Measurements from ENCODE around the gene GRIA2. TPM values are rescaled to one million over a fixed set of nuclear protein-coding genes. Genes with fewer than 3 reads are reported as not detected.

Gene GRIA2
- total RNA-seq, 5 donors from 2014 or later (not counting 1 experiment from before 2014, with no cell fraction given), result not detected

DNA sequence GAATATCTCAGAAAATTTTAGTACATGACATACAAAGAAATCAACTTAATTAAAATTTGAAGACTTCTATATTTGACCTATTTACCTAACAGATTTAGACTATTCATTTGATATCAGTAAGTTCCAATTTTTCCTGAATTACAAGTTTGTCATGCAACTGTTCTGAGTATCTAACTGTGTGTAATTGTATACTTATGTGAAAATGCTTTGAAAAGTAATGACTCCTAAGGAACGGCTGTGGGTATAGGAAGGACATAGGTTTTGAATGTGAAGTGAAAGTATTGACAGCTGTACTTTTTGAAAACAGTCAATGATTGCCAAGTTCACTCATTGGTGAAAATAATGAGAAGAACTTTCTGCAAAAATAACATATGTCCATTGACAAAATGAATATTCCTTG is 2.9 kb downstream of the GRIA2 start:
- ChIA-PET POLR2A (no interaction called here), CTCF (no interaction called here)
- Mint-ChIP-seq H3K4me1 (peaks cover 0 to 1% (median 0%) of the 10 kb centered on the region in 3 donors), H3K9me3 (peaks cover 4 to 7% (median 6%) of the 10 kb centered on the region in 3 donors), H3K27me3 (peaks cover 26 to 32% of the 10 kb centered on the region in 2 donors), H3K36me3 (peaks cover 3% of the 10 kb centered on the region), H3K4me3 (no peak overlapping the region), H3K27ac (no peak overlapping the region)
- Histone ChIP-seq H3K4me3 (ENCODE audit: control insufficient read depth in 1 of 2, extremely low read depth in 1 of 2, low read length in 1 of 2) (no peak overlapping the region), H3K4me1 (ENCODE audit: control insufficient read depth in 1 of 2, extremely low read depth in 1 of 2, insufficient read depth in 2 of 2, low read length in 2 of 2) (no peaks in the 10 kb centered on the region), H3K36me3 (ENCODE audit: control insufficient read depth in 2 of 2, extremely low read depth in 1 of 2, insufficient read depth in 1 of 2, low read length in 1 of 2) (no peaks in the 10 kb centered on the region), H3K9me3 (no peaks in the 10 kb centered on the region), H3K27me3 (replicated peaks in 1 of 2; ENCODE audit: control insufficient read depth in 2 of 2, extremely low read depth in 1 of 2, insufficient read depth in 2 of 2, low read length in 1 of 2) (peaks cover 12 to 21% of the 10 kb centered on the region in 2 experiments), H3K27ac (ENCODE audit: low read length) (no peak overlapping the region)
- no CpG with 5 or more reads among the region's 1 CpG for WGBS (ENCODE audit: insufficient coverage)
- DNase-seq (no peak), ATAC-seq (replicated peaks in 1 of 4) (no peak)

DNA sequence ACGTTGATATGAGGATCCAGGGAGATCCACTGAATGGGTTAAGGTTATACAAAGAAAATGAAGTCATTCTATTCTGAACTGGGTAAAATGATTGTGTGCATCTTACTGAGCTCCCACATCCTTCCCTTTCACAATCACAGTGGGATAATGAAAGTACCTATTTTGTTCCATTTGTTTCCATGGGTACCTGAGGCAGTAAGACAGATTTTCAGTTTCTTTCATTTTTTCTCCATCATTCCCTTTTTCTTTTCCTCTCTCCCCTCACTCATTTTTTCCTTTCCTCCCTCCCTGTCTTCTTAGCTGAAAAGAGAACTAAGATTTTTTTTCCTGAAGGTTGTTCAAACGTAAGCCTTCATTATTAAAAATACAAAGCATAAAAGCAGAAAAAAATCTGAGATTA is 4.6 kb downstream of the GRIA2 start:
- no peaks in the 10 kb centered on the region for H3K9me3 ChIP-seq
- no CpG with 5 or more reads among the region's 2 CpGs for WGBS (ENCODE audit: insufficient coverage)
- no peak for DNase-seq
- H3K36me3 ChIP-seq (ENCODE audit: control insufficient read depth in 2 of 2, extremely low read depth in 1 of 2, insufficient read depth in 1 of 2, low read length in 1 of 2), result no peaks in the 10 kb centered on the region
- Mint-ChIP-seq H3K9me3 (peaks cover 4% of the 10 kb centered on the region in 3 donors), H3K27me3 (peaks cover 18 to 23% of the 10 kb centered on the region in 2 donors), H3K4me3 (no peak overlapping the region), H3K4me1 (peaks cover 0 to 1% (median 0%) of the 10 kb centered on the region in 3 donors), H3K36me3 (peaks cover 3% of the 10 kb centered on the region), H3K27ac (no peak overlapping the region)
- H3K4me3 ChIP-seq (ENCODE audit: control insufficient read depth in 1 of 2, extremely low read depth in 1 of 2, low read length in 1 of 2), result no peak overlapping the region
- H3K27ac ChIP-seq (ENCODE audit: low read length), result no peak overlapping the region
- ATAC-seq (replicated peaks in 1 of 4), result no peak
- peaks cover 7 to 21% of the 10 kb centered on the region in 2 experiments for H3K27me3 ChIP-seq (replicated peaks in 1 of 2; ENCODE audit: control insufficient read depth in 2 of 2, extremely low read depth in 1 of 2, insufficient read depth in 2 of 2, low read length in 1 of 2)
- ChIA-PET CTCF (no interaction called here), POLR2A (interaction anchor here in 1 of 2 donors (0.7 kb wide), 1 partner anchor 70 kb away, joined by 3 read pairs; no protein-coding TSS in a partner anchor)
- no peaks in the 10 kb centered on the region for H3K4me1 ChIP-seq (ENCODE audit: control insufficient read depth in 1 of 2, extremely low read depth in 1 of 2, insufficient read depth in 2 of 2, low read length in 2 of 2)

DNA sequence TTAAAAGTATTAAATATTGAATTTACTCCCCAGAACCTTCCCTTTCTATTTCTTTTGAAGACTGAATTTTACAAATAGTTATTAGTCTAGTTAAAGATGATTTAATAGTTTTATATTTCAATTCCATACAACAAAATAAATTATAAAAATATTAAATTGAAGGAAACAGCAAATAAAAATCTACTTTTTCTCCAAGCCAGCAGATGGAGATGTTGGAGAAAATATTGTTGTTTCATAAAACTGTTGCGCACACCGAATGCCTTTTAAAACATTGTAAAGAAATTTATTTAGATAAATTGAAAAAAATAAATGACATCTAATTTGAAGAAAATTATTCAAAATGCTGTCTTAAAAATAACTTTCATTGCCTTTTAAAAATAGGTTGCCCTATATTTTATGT is 5.5 kb downstream of the GRIA2 start:
- H3K9me3 ChIP-seq, result no peaks in the 10 kb centered on the region
- Mint-ChIP-seq H3K4me3 (no peak overlapping the region), H3K36me3 (peaks cover 3% of the 10 kb centered on the region), H3K4me1 (peaks cover 0 to 1% (median 0%) of the 10 kb centered on the region in 3 donors), H3K9me3 (peaks cover 2 to 8% (median 4%) of the 10 kb centered on the region in 3 donors), H3K27ac (no peak overlapping the region), H3K27me3 (peaks cover 15 to 17% of the 10 kb centered on the region in 2 donors)
- CTCF ChIA-PET, result no interaction called here
- H3K27ac ChIP-seq (ENCODE audit: low read length), result no peak overlapping the region
- peaks cover 6 to 18% of the 10 kb centered on the region in 2 experiments for H3K27me3 ChIP-seq (replicated peaks in 1 of 2; ENCODE audit: control insufficient read depth in 2 of 2, extremely low read depth in 1 of 2, insufficient read depth in 2 of 2, low read length in 1 of 2)
- no peak overlapping the region for H3K4me3 ChIP-seq (ENCODE audit: control insufficient read depth in 1 of 2, extremely low read depth in 1 of 2, low read length in 1 of 2)
- WGBS (ENCODE audit: insufficient coverage), result no CpG with 5 or more reads among the region's 2 CpGs
- POLR2A ChIA-PET, result no interaction called here
- H3K36me3 ChIP-seq (ENCODE audit: control insufficient read depth in 2 of 2, extremely low read depth in 1 of 2, insufficient read depth in 1 of 2, low read length in 1 of 2), result no peaks in the 10 kb centered on the region
- H3K4me1 ChIP-seq (ENCODE audit: control insufficient read depth in 1 of 2, extremely low read depth in 1 of 2, insufficient read depth in 2 of 2, low read length in 2 of 2), result no peaks in the 10 kb centered on the region
- no peak for ATAC-seq (replicated peaks in 1 of 4)
- DNase-seq, result no peak

DNA sequence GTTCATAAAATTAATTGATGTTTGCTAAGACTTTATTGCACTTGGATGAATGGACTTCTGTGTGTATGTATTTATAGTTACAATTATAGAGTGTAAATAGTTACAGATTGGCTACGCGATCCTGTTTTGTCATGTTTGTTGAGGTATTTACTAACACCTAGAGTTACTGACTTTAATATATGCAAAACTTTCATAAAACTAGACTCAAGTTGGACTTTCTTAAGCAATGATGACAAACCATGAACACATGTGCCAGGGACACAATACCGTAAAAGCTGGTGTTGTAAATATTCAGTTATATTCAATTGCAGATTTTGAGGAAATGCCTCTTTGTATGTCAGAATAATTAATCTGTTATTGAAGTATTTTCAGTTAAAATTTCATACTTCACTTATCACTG is 6.1 kb downstream of the GRIA2 start:
- Mint-ChIP-seq H3K4me1 (peaks cover 0 to 1% (median 0%) of the 10 kb centered on the region in 3 donors), H3K36me3 (peaks cover 2% of the 10 kb centered on the region), H3K4me3 (no peak overlapping the region), H3K27me3 (peaks cover 11 to 12% of the 10 kb centered on the region in 2 donors), H3K27ac (no peak overlapping the region), H3K9me3 (peaks cover 2 to 7% (median 3%) of the 10 kb centered on the region in 3 donors)
- Histone ChIP-seq H3K36me3 (ENCODE audit: control insufficient read depth in 2 of 2, extremely low read depth in 1 of 2, insufficient read depth in 1 of 2, low read length in 1 of 2) (no peaks in the 10 kb centered on the region), H3K9me3 (no peaks in the 10 kb centered on the region), H3K4me1 (ENCODE audit: control insufficient read depth in 1 of 2, extremely low read depth in 1 of 2, insufficient read depth in 2 of 2, low read length in 2 of 2) (no peaks in the 10 kb centered on the region), H3K4me3 (ENCODE audit: control insufficient read depth in 1 of 2, extremely low read depth in 1 of 2, low read length in 1 of 2) (no peak overlapping the region), H3K27ac (ENCODE audit: low read length) (no peak overlapping the region), H3K27me3 (replicated peaks in 1 of 2; ENCODE audit: control insufficient read depth in 2 of 2, extremely low read depth in 1 of 2, insufficient read depth in 2 of 2, low read length in 1 of 2) (peaks cover 1 to 14% of the 10 kb centered on the region in 2 experiments)
- DNase-seq (no peak), ATAC-seq (replicated peaks in 1 of 4) (no peak)
- POLR2A ChIA-PET, result no interaction called here
- WGBS (ENCODE audit: insufficient coverage), result no CpG with 5 or more reads among the region's 3 CpGs
- CTCF ChIA-PET, result no interaction called here

DNA sequence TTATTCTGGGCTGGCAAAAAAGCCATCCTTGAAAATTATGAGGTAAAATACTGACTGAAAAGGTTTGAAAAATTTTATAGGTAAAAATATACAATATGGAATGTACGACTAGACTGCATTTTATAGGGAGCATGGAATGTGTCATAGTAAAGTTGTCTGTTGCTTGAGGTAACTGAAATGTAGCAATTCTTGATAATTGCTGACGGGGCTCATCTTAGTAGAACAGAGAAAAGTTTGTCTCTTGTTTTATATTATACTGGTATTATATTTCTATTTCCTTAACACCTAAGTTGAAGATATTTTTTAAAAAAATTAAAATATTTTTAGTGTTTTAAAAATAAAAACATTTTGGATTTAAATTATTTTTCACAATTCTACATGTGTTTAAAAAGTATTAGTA is 11.0 kb downstream of the GRIA2 start:
- DNase-seq (no peak), ATAC-seq (replicated peaks in 1 of 4) (no peak)
- no CpG with 5 or more reads among the region's 2 CpGs for WGBS (ENCODE audit: insufficient coverage)
- Histone ChIP-seq H3K27me3 (replicated peaks in 1 of 2; ENCODE audit: control insufficient read depth in 2 of 2, extremely low read depth in 1 of 2, insufficient read depth in 2 of 2, low read length in 1 of 2) (no peaks in the 10 kb centered on the region), H3K4me3 (ENCODE audit: control insufficient read depth in 1 of 2, extremely low read depth in 1 of 2, low read length in 1 of 2) (no peak overlapping the region), H3K27ac (ENCODE audit: low read length) (no peak overlapping the region), H3K36me3 (ENCODE audit: control insufficient read depth in 2 of 2, extremely low read depth in 1 of 2, insufficient read depth in 1 of 2, low read length in 1 of 2) (no peaks in the 10 kb centered on the region), H3K9me3 (no peaks in the 10 kb centered on the region), H3K4me1 (ENCODE audit: control insufficient read depth in 1 of 2, extremely low read depth in 1 of 2, insufficient read depth in 2 of 2, low read length in 2 of 2) (no peaks in the 10 kb centered on the region)
- POLR2A ChIA-PET, result no interaction called here
- H3K36me3 Mint-ChIP-seq, result no peaks in the 10 kb centered on the region
- H3K4me3 Mint-ChIP-seq, result no peak overlapping the region
- H3K9me3 Mint-ChIP-seq, result peaks cover 0 to 6% (median 4%) of the 10 kb centered on the region in 3 donors
- H3K27me3 Mint-ChIP-seq, result no peaks in the 10 kb centered on the region
- H3K4me1 Mint-ChIP-seq, result no peaks in the 10 kb centered on the region
- H3K27ac Mint-ChIP-seq, result no peak overlapping the region
- CTCF ChIA-PET, result no interaction called here

DNA sequence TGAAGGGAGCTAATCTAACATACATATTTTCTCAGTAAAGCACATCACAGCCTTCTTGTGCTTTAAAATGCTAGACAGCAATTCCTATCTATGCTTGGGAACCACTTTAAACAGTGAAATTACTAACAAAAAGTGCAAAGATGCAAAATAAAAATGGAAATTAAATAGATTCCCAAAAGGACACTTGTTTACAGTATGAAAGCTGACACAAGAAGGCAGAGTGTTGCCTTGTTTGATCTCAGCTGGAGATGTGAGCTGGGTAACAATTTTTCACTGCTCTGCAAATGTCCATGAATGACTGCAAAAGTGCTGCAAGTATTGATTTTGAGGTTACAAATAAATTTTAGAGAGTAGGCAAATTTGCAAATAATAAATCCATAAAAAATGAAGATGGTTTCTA is 22.3 kb downstream of the GRIA2 start:
- Mint-ChIP-seq H3K27ac (no peak overlapping the region), H3K27me3 (no peaks in the 10 kb centered on the region), H3K4me1 (no peaks in the 10 kb centered on the region), H3K36me3 (no peaks in the 10 kb centered on the region), H3K4me3 (no peak overlapping the region), H3K9me3 (peaks cover 3 to 13% (median 7%) of the 10 kb centered on the region in 3 donors)
- H3K27ac ChIP-seq (ENCODE audit: low read length), result no peak overlapping the region
- no peaks in the 10 kb centered on the region for H3K27me3 ChIP-seq (replicated peaks in 1 of 2; ENCODE audit: control insufficient read depth in 2 of 2, extremely low read depth in 1 of 2, insufficient read depth in 2 of 2, low read length in 1 of 2)
- H3K4me1 ChIP-seq (ENCODE audit: control insufficient read depth in 1 of 2, extremely low read depth in 1 of 2, insufficient read depth in 2 of 2, low read length in 2 of 2), result no peaks in the 10 kb centered on the region
- H3K36me3 ChIP-seq (ENCODE audit: control insufficient read depth in 2 of 2, extremely low read depth in 1 of 2, insufficient read depth in 1 of 2, low read length in 1 of 2), result no peaks in the 10 kb centered on the region
- no peaks in the 10 kb centered on the region for H3K9me3 ChIP-seq
- H3K4me3 ChIP-seq (ENCODE audit: control insufficient read depth in 1 of 2, extremely low read depth in 1 of 2, low read length in 1 of 2), result no peak overlapping the region
- no peak for DNase-seq
- ATAC-seq (replicated peaks in 1 of 4), result no peak
- POLR2A ChIA-PET, result no interaction called here
- CTCF ChIA-PET, result no interaction called here

DNA sequence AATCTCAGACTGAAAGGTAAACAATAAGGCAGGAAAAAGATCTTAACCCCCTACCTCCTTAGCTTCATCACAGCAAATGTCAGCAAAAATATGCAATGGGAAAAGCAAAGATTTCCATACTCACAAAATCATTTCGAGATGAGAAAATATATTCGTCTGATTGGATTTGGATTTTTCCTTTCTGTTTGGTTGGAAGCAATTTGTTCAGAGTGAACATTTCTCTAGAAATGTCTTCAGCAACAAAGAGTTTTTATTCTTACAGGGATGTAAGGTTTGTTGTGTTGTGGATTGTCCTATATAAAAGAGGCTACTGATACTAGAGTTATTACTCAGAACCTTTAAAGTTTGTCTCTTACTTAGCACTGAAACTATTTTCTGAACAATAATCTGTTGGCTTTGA is 23.8 kb downstream of the GRIA2 start:
- no peaks in the 10 kb centered on the region for H3K27me3 ChIP-seq (replicated peaks in 1 of 2; ENCODE audit: control insufficient read depth in 2 of 2, extremely low read depth in 1 of 2, insufficient read depth in 2 of 2, low read length in 1 of 2)
- POLR2A ChIA-PET, result interaction anchor here in 1 of 2 donors (0.7 kb wide), 1 partner anchor 59 kb away, joined by 3 read pairs; no protein-coding TSS in a partner anchor
- no peaks in the 10 kb centered on the region for H3K27me3 Mint-ChIP-seq
- no peaks in the 10 kb centered on the region for H3K36me3 ChIP-seq (ENCODE audit: control insufficient read depth in 2 of 2, extremely low read depth in 1 of 2, insufficient read depth in 1 of 2, low read length in 1 of 2)
- H3K4me3 ChIP-seq (ENCODE audit: control insufficient read depth in 1 of 2, extremely low read depth in 1 of 2, low read length in 1 of 2), result no peak overlapping the region
- no peak overlapping the region for H3K27ac Mint-ChIP-seq
- no peak for ATAC-seq (replicated peaks in 1 of 4)
- no peaks in the 10 kb centered on the region for H3K4me1 ChIP-seq (ENCODE audit: control insufficient read depth in 1 of 2, extremely low read depth in 1 of 2, insufficient read depth in 2 of 2, low read length in 2 of 2)
- no peak for DNase-seq
- H3K9me3 Mint-ChIP-seq, result peaks cover 3 to 13% (median 7%) of the 10 kb centered on the region in 3 donors
- no peaks in the 10 kb centered on the region for H3K9me3 ChIP-seq
- no CpG with 5 or more reads among the region's 2 CpGs for WGBS (ENCODE audit: insufficient coverage)
- H3K27ac ChIP-seq (ENCODE audit: low read length), result no peak overlapping the region
- CTCF ChIA-PET, result no interaction called here
- H3K36me3 Mint-ChIP-seq, result no peaks in the 10 kb centered on the region
- H3K4me1 Mint-ChIP-seq, result no peaks in the 10 kb centered on the region
- H3K4me3 Mint-ChIP-seq, result no peak overlapping the region

All from T-cell (primary cell).